K562 (cell line): ENCODE data around the gene MIX23. TPM values are rescaled to one million over a fixed set of nuclear protein-coding genes. Genes with fewer than 3 reads are reported as not detected.

Experiments used
- ATAC-seq: fragments of 200-7000 bp; cut with Tn5 transposase; 3 replicates; pipeline ENCODE4 v1.9.1; 2020; ENCODE audit warnings: moderate library complexity
- BruUV-seq: library from RNA; stranded (reverse); fragments of 400-500 nt; replicated peaks from 2 replicates; lab custom pipeline; 2021; lab: Mats Ljungman, UMichigan
- CTCF ChIA-PET: fragments of 300-600 bp; formaldehyde crosslinking; extraction: SDS; loops from one replicate; lab custom pipeline; 2021; ENCODE audit warnings: low intra/inter-chr PET ratio; lab: Yijun Ruan, JAX
- POLR2A ChIA-PET: fragments of 300-600, 350-650 bp; sonication (Branson Sonifier 250); formaldehyde crosslinking; extraction: SDS; loops from one replicate; lab custom pipeline; 2021; ENCODE audit warnings: antibody characterized with exemption, inconsistent platforms; lab: Yijun Ruan, JAX
- DNase-seq, 4 experiments: peaks; one replicate each; pipeline versions ENCODE4 v3.0.0 to v3.0.0-alpha.2; 2011 to 2018; ENCODE audit warnings: low spot score in 3 of 4, mixed read lengths in 3 of 4; ENCODE audit errors: extremely low read depth in 1 of 4
- FAIRE-seq: peaks from 2 replicates; lab custom pipeline; 2011; peaks lifted over from hg19 to GRCh38; lab: Jason Lieb, UNC
- H2AFZ ChIP-seq: 2 replicates; pipeline ENCODE4 v1.6.0; 2011; ENCODE audit warnings: low read depth, low read length, control low read depth, inconsistent platforms
- H3K27ac ChIP-seq: fragments of 200-600 bp; 3 replicates; pipeline ENCODE4 v1.8.0; 2011; ENCODE audit warnings: low read depth, mild to moderate bottlenecking, control low read depth, inconsistent platforms, low read length, moderate library complexity, mixed read lengths; ENCODE audit errors: extremely low read depth
- H3K27me3 ChIP-seq, 2 experiments: fragments of 300-600 bp in 1 of 2; 2 replicates in 1 of 2; 3 replicates in 1 of 2; pipeline versions ENCODE4 v1.6.0 to v1.8.0; 2011; ENCODE audit warnings: inconsistent platforms in 2 of 2, low read length in 2 of 2, mild to moderate bottlenecking in 1 of 2, mixed read lengths in 1 of 2, moderate library complexity in 1 of 2; ENCODE audit not compliant: control insufficient read depth in 2 of 2, insufficient read depth in 2 of 2
- H3K36me3 ChIP-seq: fragments of 300-600 bp; 3 replicates; pipeline ENCODE4 v1.8.0; 2011; ENCODE audit warnings: mild to moderate bottlenecking, low read length, inconsistent platforms; ENCODE audit not compliant: control insufficient read depth, insufficient read depth
- H3K4me1 ChIP-seq, 2 experiments: fragments of 200-600 bp in 1 of 2; replicated peaks in 1 of 2; 2 replicates in 1 of 2; 3 replicates in 1 of 2; pipeline versions ENCODE4 v1.5.1 to v1.8.0; 2011; ENCODE audit warnings: inconsistent platforms in 2 of 2, low read length in 2 of 2, mild to moderate bottlenecking in 1 of 2, mixed read lengths in 1 of 2, moderate library complexity in 1 of 2; ENCODE audit not compliant: control insufficient read depth in 2 of 2, insufficient read depth in 2 of 2
- H3K4me2 ChIP-seq: 2 replicates; pipeline ENCODE4 v1.6.1; 2011; ENCODE audit warnings: low read length, control low read depth, inconsistent platforms, mixed read lengths; ENCODE audit not compliant: insufficient read depth
- H3K4me3 ChIP-seq: fragments of 200-600 bp; sonication (generic), shearing (Covaris generic); 2 replicates; pipeline ENCODE4 v1.5.1; 2016; ENCODE audit warnings: control low read depth, inconsistent platforms
- H3K79me2 ChIP-seq: fragments of 200-600 bp; 3 replicates; pipeline ENCODE4 v1.8.0; 2011; ENCODE audit warnings: low read length, inconsistent platforms; ENCODE audit not compliant: control insufficient read depth, insufficient read depth
- H3K9ac ChIP-seq, 2 experiments: 2 replicates each; pipeline versions ENCODE4 v1.6.0 to v1.6.1; 2011; ENCODE audit warnings: low read depth in 2 of 2, low read length in 2 of 2, control low read depth in 1 of 2, inconsistent platforms in 1 of 2, mild to moderate bottlenecking in 1 of 2, mixed read lengths in 1 of 2; ENCODE audit not compliant: insufficient read depth in 1 of 2
- H3K9me1 ChIP-seq: one replicate; pipeline ENCODE4 v1.6.0; 2011; ENCODE audit warnings: inconsistent platforms, mild to moderate bottlenecking, low read length, moderate library complexity; ENCODE audit not compliant: control insufficient read depth, insufficient read depth
- H3K9me3 ChIP-seq: replicated peaks from 2 replicates; pipeline ENCODE4 v1.5.1; 2011; ENCODE audit warnings: low read depth, low read length, inconsistent platforms; ENCODE audit not compliant: control insufficient read depth, insufficient read depth
- H4K20me1 ChIP-seq: replicated peaks from 2 replicates; pipeline ENCODE4 v1.6.1; 2011; ENCODE audit warnings: low read length, inconsistent platforms, mixed read lengths; ENCODE audit not compliant: control insufficient read depth, insufficient read depth
- BCLAF1 ChIP-seq, 2 experiments: fragments of 450-650 bp in 1 of 2; IDR thresholded peaks; 2 replicates each; pipeline ENCODE4 v1.6.1; 2011 to 2017; ENCODE audit warnings: low read depth in 2 of 2, antibody characterized with exemption in 1 of 2, borderline replicate concordance in 1 of 2, low read length in 1 of 2, mild to moderate bottlenecking in 1 of 2, mixed read lengths in 1 of 2; ENCODE audit not compliant: control insufficient read depth in 1 of 2
- ESRRB ChIP-seq: fragments of 250-450 bp; sonication (Bioruptor Pico); IDR thresholded peaks from 2 replicates; pipeline ENCODE4 v1.5.0; 2020; ENCODE audit warnings: mild to moderate bottlenecking, moderate library complexity, borderline replicate concordance
- FOXA1 ChIP-seq: fragments of 450-650 bp; IDR thresholded peaks from 2 replicates; pipeline ENCODE4 v1.6.1; 2016; ENCODE audit warnings: mild to moderate bottlenecking, borderline replicate concordance
- HNRNPK ChIP-seq: fragments of 200-400 bp; formaldehyde crosslinking; IDR thresholded peaks from one replicate; pipeline ENCODE4 v1.6.1; 2018; ENCODE audit warnings: mild to moderate bottlenecking, low read depth, low read length; ENCODE audit not compliant: poor library complexity, severe bottlenecking
- JUND ChIP-seq, 2 experiments: IDR thresholded peaks; 2 replicates in 1 of 2; 3 replicates in 1 of 2; pipeline ENCODE4 v1.6.1; 2011; ENCODE audit warnings: borderline replicate concordance in 2 of 2, low read depth in 2 of 2, low read length in 2 of 2, improper control_type of control experiment in 1 of 2, missing biosample characterization in 1 of 2, missing genetic modification characterization in 1 of 2, missing genetic modification reagents in 1 of 2
- MAZ ChIP-seq, 2 experiments: fragments of 450-650 bp in 1 of 2; sonication (generic) in 1 of 2; formaldehyde crosslinking; IDR thresholded peaks in 1 of 2; conservative IDR thresholded peaks in 1 of 2; 2 replicates each; pipeline versions ENCODE4 v1.4.0 to v1.5.0; 2020; ENCODE audit warnings: mild to moderate bottlenecking in 1 of 2, missing genetic modification reagents in 1 of 2
- MCM2 ChIP-seq: fragments of 450-650 bp; IDR thresholded peaks from 2 replicates; pipeline ENCODE4 v1.6.1; 2017; ENCODE audit warnings: low read depth, mild to moderate bottlenecking
- NFE2 ChIP-seq: IDR thresholded peaks from 2 replicates; pipeline ENCODE4 v1.6.1; 2014; ENCODE audit warnings: antibody characterized with exemption, low read depth
- POLR2AphosphoS5 ChIP-seq: IDR thresholded peaks from 2 replicates; pipeline ENCODE4 v1.6.1; 2011; ENCODE audit warnings: mild to moderate bottlenecking, low read depth, low read length, moderate library complexity; ENCODE audit not compliant: control insufficient read depth, insufficient read depth
- PRMT5 ChIP-seq: sonication (generic); formaldehyde crosslinking; IDR thresholded peaks from 2 replicates; pipeline ENCODE4 v1.5.0; 2020; ENCODE audit warnings: missing genetic modification reagents
- RB1 ChIP-seq: fragments of 450-650 bp; IDR thresholded peaks from 2 replicates; pipeline ENCODE4 v1.6.1; 2017; ENCODE audit warnings: low read depth, mild to moderate bottlenecking
- RBBP5 ChIP-seq: fragments of 200-600 bp; sonication (generic); IDR thresholded peaks from 2 replicates; pipeline ENCODE4 v1.6.1; 2012; ENCODE audit warnings: borderline replicate concordance, mild to moderate bottlenecking, low read length, control low read depth, inconsistent platforms; ENCODE audit not compliant: insufficient read depth, poor library complexity, severe bottlenecking
- SLC30A9 ChIP-seq: fragments of 250-450 bp; sonication (Bioruptor Pico); IDR thresholded peaks from 2 replicates; pipeline ENCODE4 v1.8.0; 2022; ENCODE audit warnings: mild to moderate bottlenecking, moderate library complexity
- SMARCE1 ChIP-seq: fragments of 450-650 bp; IDR thresholded peaks from 2 replicates; pipeline ENCODE4 v1.7.1; 2016; ENCODE audit warnings: mild to moderate bottlenecking
- ZNF121 ChIP-seq: sonication (generic); formaldehyde crosslinking; conservative IDR thresholded peaks from 2 replicates; pipeline ENCODE4 v1.8.0; 2022; ENCODE audit warnings: missing genetic modification reagents
- ZNF444 ChIP-seq: fragments of 250-450 bp; sonication (Bioruptor Pico); IDR thresholded peaks from 2 replicates; pipeline ENCODE4 v1.4.0; 2020; ENCODE audit warnings: mild to moderate bottlenecking, moderate library complexity
- WGBS: fragments of 100-300 bp; shearing (Covaris generic); methylation state at CpG from one replicate; pipeline ENCODE4 v1.1.6; 2016; ENCODE audit warnings: low coverage, mixed read lengths; ENCODE audit not compliant: insufficient coverage; ENCODE audit errors: missing lambda C conversion rate; 5-methylcytosine and 5-hydroxymethylcytosine counted together
- in situ Hi-C: fragments of 300-500 bp; cut with MboI; formaldehyde crosslinking; loops from 4 replicates; pipeline ENCODE4 v1.15.0; 2018; ENCODE audit warnings: inconsistent platforms, mixed read lengths
- intact Hi-C: fragments of 100-400 bp; cut with micrococcal nuclease; formaldehyde crosslinking; loops from 2 replicates; pipeline ENCODE4 v1.14.2; 2022
- polyA plus RNA-seq, 8 experiments: library from polyadenylated mRNA; depleted of rRNA in 4 of 8; stranded (reverse) in 5 of 8; unstranded in 3 of 8; fragments of >200 nt; fragmentation: Nextera tagmentation in 2 of 8; fragmentation: Illumina TruSeq in 1 of 8; extraction: Ambion mirVana in 2 of 8; extraction: Trizol in 1 of 8; gene quantifications; 2 replicates each; pipeline versions ENCODE4 v1.2.1 to v1.2.3, GENCODE V29; 2011 to 2014; ENCODE audit warnings: inconsistent platforms in 1 of 8, missing spikeins in 1 of 8
- total RNA-seq, 7 experiments: library from RNA; depleted of rRNA in 6 of 7; stranded (reverse); fragments of >200 nt in 6 of 7; fragmentation: Illumina TruSeq in 2 of 7; extraction: Trizol in 2 of 7; gene quantifications; 2 replicates each; pipeline versions ENCODE4 v1.2.1 to v1.2.3, GENCODE V29; 2011 to 2021; ENCODE audit warnings: low replicate concordance in 1 of 7
- TF ChIP-seq, protein P1 (sequence below): IDR thresholded peaks from 2 replicates; pipeline ENCODE4 v1.6.1; 2014; ENCODE audit warnings: antibody characterized with exemption

The MIX23 gene
- total and polyA plus RNA-seq, 9 of the 15 experiments (the other 6 are each of a cell fraction or from before 2014, with no cell fraction given): 45.5 to 185 (median 106) TPM

DNA sequence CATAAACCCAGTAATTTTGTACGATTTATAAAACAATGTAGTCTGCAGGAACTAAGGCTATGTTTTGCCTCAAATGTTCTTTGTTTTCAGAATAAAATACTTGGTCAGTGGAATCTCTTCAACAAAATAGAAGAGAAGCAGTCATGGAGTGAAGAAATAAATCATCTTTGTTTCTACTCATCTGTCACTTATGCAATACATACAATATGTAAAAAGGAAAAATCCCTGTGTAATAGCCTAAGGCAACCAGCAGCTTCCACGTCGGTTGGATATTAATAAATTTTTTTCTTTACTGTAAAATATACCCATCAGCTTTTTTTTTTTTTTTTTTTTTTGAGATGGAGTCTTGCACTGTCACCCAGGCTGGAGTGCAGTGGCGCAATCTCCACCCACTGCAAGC is 38.1 kb upstream of the MIX23 start:
- H3K27me3 ChIP-seq: no peaks in the 10 kb centered on the region
- H3K4me3 ChIP-seq: no peak overlapping the region
- H3K27ac ChIP-seq: no peak overlapping the region
- no peak overlapping the region for H3K4me2 ChIP-seq
- WGBS: 86% methylated on average over 3 of the region's 4 CpGs
- no peak for DNase-seq
- H2AFZ ChIP-seq: no peak overlapping the region
- H3K36me3 ChIP-seq: peaks cover 38% of the 10 kb centered on the region
- CTCF ChIA-PET: no interaction called here
- in situ Hi-C loops: no loop called here
- H3K9ac ChIP-seq: no peak overlapping the region
- peaks cover 0 to 4% of the 10 kb centered on the region in 2 experiments; a peak in 2 of 5 replicates for H3K4me1 ChIP-seq
- POLR2A ChIA-PET: interaction anchor here (0.9 kb wide), 1 partner anchor 105 kb away, joined by 4 read pairs; no protein-coding TSS in a partner anchor
- no peaks in the 10 kb centered on the region for H3K9me1 ChIP-seq
- H3K79me2 ChIP-seq: peaks cover 20% of the 10 kb centered on the region
- intact Hi-C loops: no loop called here
- no peaks in the 10 kb centered on the region for H3K9me3 ChIP-seq
- no peak for ATAC-seq
- no peak for FAIRE-seq
- no TSS peak for BruUV-seq
- no peaks in the 10 kb centered on the region for H4K20me1 ChIP-seq
- TF ChIP-seq ESRRB (CRISPR knock-in tag): no peak
- TF ChIP-seq RB1: no peak
- no peak for TF ChIP-seq NFE2
- TF ChIP-seq ZNF444: no peak
- no peak for TF ChIP-seq JUND (IDR thresholded peaks at IDR 0.05; ENCODE audit: borderline replicate concordance, low read depth, low read length)
- no peak for TF ChIP-seq JUND (tag; IDR thresholded peaks at IDR 0.05; ENCODE audit: borderline replicate concordance, low read depth, low read length)
- TF ChIP-seq SMARCE1: no peak
- no peak for TF ChIP-seq POLR2AphosphoS5
- TF ChIP-seq BCLAF1 (IDR thresholded peaks at IDR 0.05; ENCODE audit: borderline replicate concordance in 1 of 2, control insufficient read depth in 1 of 2, low read depth in 2 of 2, low read length in 1 of 2): no peak
- TF ChIP-seq MCM2: no peak
- no peak for TF ChIP-seq HNRNPK
- no peak for TF ChIP-seq PRMT5 (CRISPR knock-in tag)
- no peak for TF ChIP-seq SLC30A9 (CRISPR knock-in tag)
- TF ChIP-seq, protein P1, sequence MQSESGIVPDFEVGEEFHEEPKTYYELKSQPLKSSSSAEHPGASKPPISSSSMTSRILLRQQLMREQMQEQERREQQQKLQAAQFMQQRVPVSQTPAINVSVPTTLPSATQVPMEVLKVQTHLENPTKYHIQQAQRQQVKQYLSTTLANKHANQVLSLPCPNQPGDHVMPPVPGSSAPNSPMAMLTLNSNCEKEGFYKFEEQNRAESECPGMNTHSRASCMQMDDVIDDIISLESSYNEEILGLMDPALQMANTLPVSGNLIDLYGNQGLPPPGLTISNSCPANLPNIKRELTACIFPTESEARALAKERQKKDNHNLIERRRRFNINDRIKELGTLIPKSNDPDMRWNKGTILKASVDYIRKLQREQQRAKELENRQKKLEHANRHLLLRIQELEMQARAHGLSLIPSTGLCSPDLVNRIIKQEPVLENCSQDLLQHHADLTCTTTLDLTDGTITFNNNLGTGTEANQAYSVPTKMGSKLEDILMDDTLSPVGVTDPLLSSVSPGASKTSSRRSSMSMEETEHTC: no peak
- TF ChIP-seq FOXA1: no peak
- no peak for TF ChIP-seq MAZ (CRISPR knock-in tag; conservative IDR thresholded peaks at IDR 0.05 in 1 of 2, IDR thresholded peaks at IDR 0.05 in 1 of 2)
- no peak for TF ChIP-seq RBBP5
- no peak for TF ChIP-seq ZNF121 (CRISPR knock-in tag)
